Measurements from ENCODE around the gene EZR. TPM values are rescaled to one million over a fixed set of nuclear protein-coding genes. Genes with fewer than 3 reads are reported as not detected.
A peak's percentile ranks its signal among the peaks of the same experiment; 100 is the strongest.

Gene EZR
- total RNA-seq, 1 donor, result 89.4 TPM

DNA sequence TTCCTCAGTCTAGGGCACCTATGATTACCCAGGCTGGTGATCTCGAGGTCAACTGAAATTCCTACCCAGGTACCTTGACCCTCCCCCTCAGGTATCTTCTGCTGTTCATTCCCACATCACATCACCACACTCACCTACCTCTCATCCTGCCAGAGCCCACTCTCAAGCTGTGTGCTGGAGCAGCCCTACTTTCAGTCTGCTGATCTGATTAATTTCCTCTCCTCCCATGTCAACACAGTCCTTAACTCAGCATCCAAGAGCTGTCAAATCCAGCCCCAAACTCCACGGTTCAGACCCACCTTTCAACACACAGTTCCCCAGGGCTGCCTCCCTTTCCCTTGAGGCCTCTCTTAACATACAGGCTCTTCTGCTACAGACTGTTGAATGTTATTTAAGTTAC is 42.4 kb downstream of the EZR start:
- Histone ChIP-seq H3K4me1 (ENCODE audit: insufficient read depth, low read length) (no peaks in the 10 kb centered on the region), H3K79me2 (ENCODE audit: insufficient read depth, low read length) (peaks cover 34% of the 10 kb centered on the region), H3K27ac (ENCODE audit: low read depth, low read length) (no peak overlapping the region), H3K36me3 (ENCODE audit: insufficient read depth, low read length) (peaks cover 77% of the 10 kb centered on the region), H3K27me3 (ENCODE audit: insufficient read depth, low read length) (no peaks in the 10 kb centered on the region), H4K20me1 (ENCODE audit: insufficient read depth, low read length) (peaks cover 14% of the 10 kb centered on the region), H3K4me2 (ENCODE audit: insufficient read depth, low read length) (no peak overlapping the region), H3K4me3 (ENCODE audit: insufficient read depth, low read length) (no peak overlapping the region), H2AFZ (ENCODE audit: low read length) (no peak overlapping the region), H3K9me3 (ENCODE audit: low read depth, low read length) (no peaks in the 10 kb centered on the region)
- no peak for TF ChIP-seq CTCF (IDR thresholded peaks at IDR 0.05; ENCODE audit: extremely low read depth, low read depth, low read length)
- no peak for DNase-seq (ENCODE audit: insufficient read length, low spot score, missing footprints)

DNA sequence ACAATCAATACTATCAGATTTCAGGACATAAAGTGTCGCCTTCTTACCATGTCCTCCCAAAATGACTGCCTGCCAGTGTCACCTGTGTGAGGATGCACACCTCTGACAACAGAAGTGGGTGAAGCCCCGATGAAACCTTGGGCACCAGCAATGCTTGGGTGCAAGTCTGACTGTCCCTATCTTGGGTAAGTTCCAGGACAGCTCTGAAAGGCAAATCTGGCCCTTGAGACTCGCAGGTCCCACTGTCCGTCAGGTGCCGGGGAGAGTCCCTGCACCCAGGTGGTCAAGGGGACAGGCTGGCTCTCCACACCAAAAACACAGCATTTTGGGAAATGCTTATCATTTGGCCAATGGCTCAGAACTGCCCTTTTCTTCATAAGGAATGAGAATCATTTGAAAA is 43.3 kb downstream of the EZR start:
- Histone ChIP-seq H3K27me3 (ENCODE audit: insufficient read depth, low read length) (no peaks in the 10 kb centered on the region), H2AFZ (ENCODE audit: low read length) (no peak overlapping the region), H3K4me1 (ENCODE audit: insufficient read depth, low read length) (no peaks in the 10 kb centered on the region), H3K79me2 (ENCODE audit: insufficient read depth, low read length) (peaks cover 29% of the 10 kb centered on the region), H3K27ac (ENCODE audit: low read depth, low read length) (no peak overlapping the region), H3K4me2 (ENCODE audit: insufficient read depth, low read length) (no peak overlapping the region), H3K9me3 (ENCODE audit: low read depth, low read length) (no peaks in the 10 kb centered on the region), H3K4me3 (ENCODE audit: insufficient read depth, low read length) (no peak overlapping the region), H4K20me1 (ENCODE audit: insufficient read depth, low read length) (peaks cover 14% of the 10 kb centered on the region), H3K36me3 (ENCODE audit: insufficient read depth, low read length) (peaks cover 76% of the 10 kb centered on the region)
- no peak for TF ChIP-seq CTCF (IDR thresholded peaks at IDR 0.05; ENCODE audit: extremely low read depth, low read depth, low read length)
- peak; percentile 35 for DNase-seq (ENCODE audit: insufficient read length, low spot score, missing footprints)

GRCh38 chr6:158774717-158775449 is 44.3 kb downstream of the EZR start:
- no peak overlapping the region for H2AFZ ChIP-seq (ENCODE audit: low read length)
- no peak overlapping the region for H3K4me2 ChIP-seq (ENCODE audit: insufficient read depth, low read length)
- H3K79me2 ChIP-seq (ENCODE audit: insufficient read depth, low read length), result peaks cover 29% of the 10 kb centered on the region
- no peaks in the 10 kb centered on the region for H3K9me3 ChIP-seq (ENCODE audit: low read depth, low read length)
- H4K20me1 ChIP-seq (ENCODE audit: insufficient read depth, low read length), result peaks cover 14% of the 10 kb centered on the region
- H3K36me3 ChIP-seq (ENCODE audit: insufficient read depth, low read length), result peaks cover 80% of the 10 kb centered on the region
- TF ChIP-seq CTCF (IDR thresholded peaks at IDR 0.05; ENCODE audit: extremely low read depth, low read depth, low read length), result no peak
- no peak overlapping the region for H3K4me3 ChIP-seq (ENCODE audit: insufficient read depth, low read length)
- no peaks in the 10 kb centered on the region for H3K4me1 ChIP-seq (ENCODE audit: insufficient read depth, low read length)
- H3K27ac ChIP-seq (ENCODE audit: low read depth, low read length), result no peak overlapping the region
- no peak for DNase-seq (ENCODE audit: insufficient read length, low spot score, missing footprints)
- no peaks in the 10 kb centered on the region for H3K27me3 ChIP-seq (ENCODE audit: insufficient read depth, low read length)

GRCh38 chr6:158773581-158774449 is 45.4 kb downstream of the EZR start:
- H4K20me1 ChIP-seq (ENCODE audit: insufficient read depth, low read length), result peaks cover 14% of the 10 kb centered on the region
- no peaks in the 10 kb centered on the region for H3K27me3 ChIP-seq (ENCODE audit: insufficient read depth, low read length)
- no peaks in the 10 kb centered on the region for H3K4me1 ChIP-seq (ENCODE audit: insufficient read depth, low read length)
- H3K27ac ChIP-seq (ENCODE audit: low read depth, low read length), result no peak overlapping the region
- no peak overlapping the region for H3K4me2 ChIP-seq (ENCODE audit: insufficient read depth, low read length)
- no peak overlapping the region for H3K4me3 ChIP-seq (ENCODE audit: insufficient read depth, low read length)
- H2AFZ ChIP-seq (ENCODE audit: low read length), result no peak overlapping the region
- peaks cover 89% of the 10 kb centered on the region for H3K36me3 ChIP-seq (ENCODE audit: insufficient read depth, low read length)
- H3K79me2 ChIP-seq (ENCODE audit: insufficient read depth, low read length), result peaks cover 24% of the 10 kb centered on the region
- DNase-seq (ENCODE audit: insufficient read length, low spot score, missing footprints), result peak; percentile 47
- no peaks in the 10 kb centered on the region for H3K9me3 ChIP-seq (ENCODE audit: low read depth, low read length)
- TF ChIP-seq CTCF (IDR thresholded peaks at IDR 0.05; ENCODE audit: extremely low read depth, low read depth, low read length), result no peak
